ENCODE measurements around the gene BNC1.

BNC1 gene, protein sequence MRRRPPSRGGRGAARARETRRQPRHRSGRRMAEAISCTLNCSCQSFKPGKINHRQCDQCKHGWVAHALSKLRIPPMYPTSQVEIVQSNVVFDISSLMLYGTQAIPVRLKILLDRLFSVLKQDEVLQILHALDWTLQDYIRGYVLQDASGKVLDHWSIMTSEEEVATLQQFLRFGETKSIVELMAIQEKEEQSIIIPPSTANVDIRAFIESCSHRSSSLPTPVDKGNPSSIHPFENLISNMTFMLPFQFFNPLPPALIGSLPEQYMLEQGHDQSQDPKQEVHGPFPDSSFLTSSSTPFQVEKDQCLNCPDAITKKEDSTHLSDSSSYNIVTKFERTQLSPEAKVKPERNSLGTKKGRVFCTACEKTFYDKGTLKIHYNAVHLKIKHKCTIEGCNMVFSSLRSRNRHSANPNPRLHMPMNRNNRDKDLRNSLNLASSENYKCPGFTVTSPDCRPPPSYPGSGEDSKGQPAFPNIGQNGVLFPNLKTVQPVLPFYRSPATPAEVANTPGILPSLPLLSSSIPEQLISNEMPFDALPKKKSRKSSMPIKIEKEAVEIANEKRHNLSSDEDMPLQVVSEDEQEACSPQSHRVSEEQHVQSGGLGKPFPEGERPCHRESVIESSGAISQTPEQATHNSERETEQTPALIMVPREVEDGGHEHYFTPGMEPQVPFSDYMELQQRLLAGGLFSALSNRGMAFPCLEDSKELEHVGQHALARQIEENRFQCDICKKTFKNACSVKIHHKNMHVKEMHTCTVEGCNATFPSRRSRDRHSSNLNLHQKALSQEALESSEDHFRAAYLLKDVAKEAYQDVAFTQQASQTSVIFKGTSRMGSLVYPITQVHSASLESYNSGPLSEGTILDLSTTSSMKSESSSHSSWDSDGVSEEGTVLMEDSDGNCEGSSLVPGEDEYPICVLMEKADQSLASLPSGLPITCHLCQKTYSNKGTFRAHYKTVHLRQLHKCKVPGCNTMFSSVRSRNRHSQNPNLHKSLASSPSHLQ

DNA sequence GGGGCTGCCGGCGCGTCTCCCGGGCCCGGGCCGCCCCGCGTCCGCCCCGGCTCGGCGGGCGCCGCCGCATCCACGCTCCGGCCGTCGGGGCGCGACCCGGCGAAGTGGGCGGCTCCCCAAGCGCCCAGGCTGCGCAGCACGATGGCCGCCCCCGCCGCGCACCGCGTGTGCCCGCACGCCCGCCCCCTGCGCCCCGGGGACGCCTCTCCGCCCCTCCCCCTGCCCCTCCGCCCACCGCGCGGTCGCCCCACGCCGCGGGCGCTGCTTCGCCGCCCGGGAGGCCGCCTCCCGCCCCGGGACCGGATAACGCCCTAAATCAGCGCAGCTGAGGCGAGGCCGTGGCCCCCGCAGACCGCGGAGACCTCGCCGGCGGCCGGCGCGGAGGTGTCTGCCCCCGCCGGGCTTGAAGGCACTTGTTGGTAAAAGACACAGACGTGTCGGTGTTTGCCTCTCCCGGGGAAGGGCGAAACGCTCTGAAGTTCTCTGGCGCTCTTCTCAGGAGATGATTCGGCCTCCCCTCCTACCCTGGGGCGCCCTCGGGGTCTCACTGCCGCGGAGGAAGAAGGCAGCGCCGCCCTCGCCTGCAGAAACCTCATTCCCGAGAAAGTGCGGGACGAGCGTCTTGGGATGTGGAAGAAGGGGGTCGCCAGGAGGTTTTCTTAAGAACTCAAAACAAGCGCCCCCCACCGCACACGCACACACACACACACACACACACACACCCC is at the start of gene BNC1:
Gene BNC1 (minus strand): TSS at position 106 of the 725 bp plus-strand sequence. CDS start 36 bp downstream, at position 70.
- no peak for DNase-seq (ENCODE audit: extremely low read depth, insufficient read length)
- no peaks in the 10 kb centered on the region for H3K36me3 ChIP-seq (ENCODE audit: control insufficient read depth, insufficient read depth, low read length)
- TF ChIP-seq, protein P1, sequence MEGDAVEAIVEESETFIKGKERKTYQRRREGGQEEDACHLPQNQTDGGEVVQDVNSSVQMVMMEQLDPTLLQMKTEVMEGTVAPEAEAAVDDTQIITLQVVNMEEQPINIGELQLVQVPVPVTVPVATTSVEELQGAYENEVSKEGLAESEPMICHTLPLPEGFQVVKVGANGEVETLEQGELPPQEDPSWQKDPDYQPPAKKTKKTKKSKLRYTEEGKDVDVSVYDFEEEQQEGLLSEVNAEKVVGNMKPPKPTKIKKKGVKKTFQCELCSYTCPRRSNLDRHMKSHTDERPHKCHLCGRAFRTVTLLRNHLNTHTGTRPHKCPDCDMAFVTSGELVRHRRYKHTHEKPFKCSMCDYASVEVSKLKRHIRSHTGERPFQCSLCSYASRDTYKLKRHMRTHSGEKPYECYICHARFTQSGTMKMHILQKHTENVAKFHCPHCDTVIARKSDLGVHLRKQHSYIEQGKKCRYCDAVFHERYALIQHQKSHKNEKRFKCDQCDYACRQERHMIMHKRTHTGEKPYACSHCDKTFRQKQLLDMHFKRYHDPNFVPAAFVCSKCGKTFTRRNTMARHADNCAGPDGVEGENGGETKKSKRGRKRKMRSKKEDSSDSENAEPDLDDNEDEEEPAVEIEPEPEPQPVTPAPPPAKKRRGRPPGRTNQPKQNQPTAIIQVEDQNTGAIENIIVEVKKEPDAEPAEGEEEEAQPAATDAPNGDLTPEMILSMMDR (IDR thresholded peaks at IDR 0.05; ENCODE audit: insufficient read depth, low read length, poor library complexity, severe bottlenecking), result no peak
- no peak within 1 kb of the TSS for H3K4me3 ChIP-seq (replicated peaks; ENCODE audit: low read depth, low read length)
- H3K27me3 ChIP-seq (replicated peaks; ENCODE audit: control insufficient read depth, insufficient read depth, low read length), result no peaks in the 10 kb centered on the region; the same call in 1 of the 2 replicates

DNA sequence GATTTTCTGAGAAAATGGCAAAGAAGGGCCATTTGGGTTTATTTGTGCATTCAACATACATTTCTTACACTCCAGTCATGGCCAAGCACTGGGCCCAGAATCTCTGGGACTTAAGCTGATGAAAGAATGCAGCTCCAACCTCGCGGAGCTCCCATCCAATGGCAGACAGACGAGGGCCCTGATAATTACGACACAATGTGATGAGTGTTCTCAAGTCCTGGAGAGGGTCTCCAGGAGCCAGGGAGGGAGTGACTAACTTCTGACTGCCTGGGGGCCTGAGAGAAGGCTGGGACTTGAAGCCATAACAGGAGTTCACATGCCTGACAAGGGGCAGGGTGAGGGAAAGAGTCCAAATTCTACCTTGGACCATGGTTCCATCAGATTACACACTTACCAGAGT is 42.6 kb upstream of the BNC1 start:
- no peak for DNase-seq (ENCODE audit: extremely low read depth, insufficient read length)
- Histone ChIP-seq H3K27me3 (replicated peaks; ENCODE audit: control insufficient read depth, insufficient read depth, low read length) (no peaks in the 10 kb centered on the region; the same call in 1 of the 2 replicates), H3K4me3 (replicated peaks; ENCODE audit: low read depth, low read length) (no peak overlapping the region), H3K36me3 (ENCODE audit: control insufficient read depth, insufficient read depth, low read length) (no peaks in the 10 kb centered on the region)
- TF ChIP-seq, protein P1 (IDR thresholded peaks at IDR 0.05; ENCODE audit: insufficient read depth, low read length, poor library complexity, severe bottlenecking), result no peak

DNA sequence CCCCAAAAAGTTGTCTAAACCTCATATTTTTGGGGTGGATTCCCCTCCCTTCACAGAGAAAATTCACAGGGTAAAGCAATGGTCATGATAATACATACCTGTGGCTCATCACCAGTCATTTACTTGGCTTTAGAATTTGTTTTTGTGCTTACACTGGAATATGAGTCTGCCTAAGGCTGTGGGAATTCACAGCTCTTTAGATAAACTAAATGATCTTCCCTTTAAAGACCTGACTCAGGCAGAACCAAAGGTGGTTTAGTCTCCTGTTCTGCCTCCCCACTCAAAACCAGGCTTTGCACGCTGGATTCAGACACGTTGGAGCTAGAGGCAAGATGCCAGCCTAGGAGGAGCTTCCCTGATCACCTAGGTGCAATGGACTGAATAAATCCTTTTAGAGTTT is 40.3 kb upstream of the BNC1 start:
- Histone ChIP-seq H3K4me3 (replicated peaks; ENCODE audit: low read depth, low read length) (no peak overlapping the region), H3K27me3 (replicated peaks; ENCODE audit: control insufficient read depth, insufficient read depth, low read length) (no peaks in the 10 kb centered on the region; the same call in 1 of the 2 replicates), H3K36me3 (ENCODE audit: control insufficient read depth, insufficient read depth, low read length) (no peaks in the 10 kb centered on the region)
- TF ChIP-seq, protein P1 (IDR thresholded peaks at IDR 0.05; ENCODE audit: insufficient read depth, low read length, poor library complexity, severe bottlenecking), result no peak
- no peak for DNase-seq (ENCODE audit: extremely low read depth, insufficient read length)

DNA sequence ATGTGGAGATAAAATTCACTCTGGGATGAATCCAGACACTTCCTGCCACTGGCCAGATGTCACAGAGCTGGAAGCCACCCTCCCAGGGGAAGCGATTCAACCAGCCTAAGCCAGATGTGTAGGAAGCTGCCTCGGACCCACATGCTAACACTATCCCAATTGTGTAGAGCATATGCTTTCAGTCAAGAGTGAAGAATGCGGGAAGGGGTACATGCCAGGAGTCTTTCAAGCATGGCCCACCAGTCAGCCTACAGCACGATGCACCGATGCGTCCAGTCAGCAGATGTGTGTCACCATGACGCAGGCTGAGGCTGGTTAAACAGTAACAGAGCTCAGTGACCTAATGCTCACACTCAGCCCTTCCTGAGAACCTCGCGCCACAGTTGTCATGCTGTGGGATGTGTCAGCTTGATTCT is 38.8 kb upstream of the BNC1 start:
- no peak overlapping the region for H3K4me3 ChIP-seq (replicated peaks; ENCODE audit: low read depth, low read length)
- TF ChIP-seq, protein P1 (IDR thresholded peaks at IDR 0.05; ENCODE audit: insufficient read depth, low read length, poor library complexity, severe bottlenecking), result no peak
- no peaks in the 10 kb centered on the region for H3K36me3 ChIP-seq (ENCODE audit: control insufficient read depth, insufficient read depth, low read length)
- H3K27me3 ChIP-seq (replicated peaks; ENCODE audit: control insufficient read depth, insufficient read depth, low read length), result no peaks in the 10 kb centered on the region; the same call in 1 of the 2 replicates
- no peak for DNase-seq (ENCODE audit: extremely low read depth, insufficient read length)

DNA sequence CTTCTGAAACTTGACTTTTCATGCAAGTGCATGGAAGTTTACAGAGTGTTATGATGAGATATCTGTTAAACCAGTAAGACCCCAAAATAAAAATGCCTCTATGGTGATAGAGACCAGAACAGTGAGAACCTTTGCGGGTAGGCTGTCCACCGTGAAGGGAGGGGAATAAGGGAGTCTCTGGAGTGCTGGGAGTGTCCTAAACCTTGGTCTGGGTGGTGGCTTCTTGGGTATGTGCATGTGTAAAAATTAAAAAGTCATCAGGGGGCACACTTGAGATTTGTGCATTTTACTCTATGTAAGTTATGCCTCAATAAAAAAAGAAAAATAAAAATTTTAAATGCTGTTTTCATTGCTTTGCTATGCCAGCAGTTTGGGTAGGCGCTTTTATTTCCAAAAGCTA is 38.2 kb upstream of the BNC1 start:
- Histone ChIP-seq H3K4me3 (replicated peaks; ENCODE audit: low read depth, low read length) (no peak overlapping the region), H3K27me3 (replicated peaks; ENCODE audit: control insufficient read depth, insufficient read depth, low read length) (no peaks in the 10 kb centered on the region; the same call in 1 of the 2 replicates), H3K36me3 (ENCODE audit: control insufficient read depth, insufficient read depth, low read length) (no peaks in the 10 kb centered on the region)
- no peak for DNase-seq (ENCODE audit: extremely low read depth, insufficient read length)
- TF ChIP-seq, protein P1 (IDR thresholded peaks at IDR 0.05; ENCODE audit: insufficient read depth, low read length, poor library complexity, severe bottlenecking), result no peak
